GM21526 (cell line): ENCODE data around the gene LGR6.
"Not testable (repeated sequence)": the region's sequence is repeated elsewhere in the genome, so short reads cannot be mapped to it uniquely, and the experiment has no call there.

ENCODE experiments used
- ATAC-seq: cut with Tn5 transposase; IDR thresholded peaks from one replicate; pipeline ENCODE4 v1.9.1; 2021; ENCODE audit warnings: moderate library complexity; ENCODE audit not compliant: unreplicated experiment, low FRiP score

LGR6 gene

GRCh38 chr1:202315576-202316168, 122.1 kb downstream of the LGR6 start:
- ATAC-seq = no peak

DNA sequence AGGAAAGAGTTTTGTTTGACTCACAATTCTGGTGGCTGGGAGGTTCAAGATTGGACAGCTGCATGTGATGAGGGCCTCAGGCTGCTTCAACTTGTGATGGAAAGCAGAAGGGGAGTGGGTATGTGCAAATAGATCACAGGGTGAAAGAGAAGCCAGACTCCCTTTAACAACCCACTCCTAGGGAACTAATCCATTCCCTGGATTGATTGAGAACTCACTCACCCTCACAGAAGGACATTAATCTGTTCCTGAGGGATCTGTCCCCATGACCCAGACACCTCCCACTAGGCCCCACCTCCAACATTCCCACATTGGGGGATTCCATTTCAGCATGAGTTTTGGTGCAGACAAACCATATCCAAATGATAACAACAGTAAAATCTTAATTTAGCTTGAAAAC, 122.6 kb downstream of the LGR6 start:
- ATAC-seq = no peak

DNA sequence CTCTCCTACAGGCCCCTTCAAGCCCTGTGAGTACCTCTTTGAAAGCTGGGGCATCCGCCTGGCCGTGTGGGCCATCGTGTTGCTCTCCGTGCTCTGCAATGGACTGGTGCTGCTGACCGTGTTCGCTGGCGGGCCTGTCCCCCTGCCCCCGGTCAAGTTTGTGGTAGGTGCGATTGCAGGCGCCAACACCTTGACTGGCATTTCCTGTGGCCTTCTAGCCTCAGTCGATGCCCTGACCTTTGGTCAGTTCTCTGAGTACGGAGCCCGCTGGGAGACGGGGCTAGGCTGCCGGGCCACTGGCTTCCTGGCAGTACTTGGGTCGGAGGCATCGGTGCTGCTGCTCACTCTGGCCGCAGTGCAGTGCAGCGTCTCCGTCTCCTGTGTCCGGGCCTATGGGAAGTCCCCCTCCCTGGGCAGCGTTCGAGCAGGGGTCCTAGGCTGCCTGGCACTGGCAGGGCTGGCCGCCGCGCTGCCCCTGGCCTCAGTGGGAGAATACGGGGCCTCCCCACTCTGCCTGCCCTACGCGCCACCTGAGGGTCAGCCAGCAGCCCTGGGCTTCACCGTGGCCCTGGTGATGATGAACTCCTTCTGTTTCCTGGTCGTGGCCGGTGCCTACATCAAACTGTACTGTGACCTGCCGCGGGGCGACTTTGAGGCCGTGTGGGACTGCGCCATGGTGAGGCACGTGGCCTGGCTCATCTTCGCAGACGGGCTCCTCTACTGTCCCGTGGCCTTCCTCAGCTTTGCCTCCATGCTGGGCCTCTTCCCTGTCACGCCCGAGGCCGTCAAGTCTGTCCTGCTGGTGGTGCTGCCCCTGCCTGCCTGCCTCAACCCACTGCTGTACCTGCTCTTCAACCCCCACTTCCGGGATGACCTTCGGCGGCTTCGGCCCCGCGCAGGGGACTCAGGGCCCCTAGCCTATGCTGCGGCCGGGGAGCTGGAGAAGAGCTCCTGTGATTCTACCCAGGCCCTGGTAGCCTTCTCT, 124.6 kb downstream of the LGR6 start:
- no peak for ATAC-seq

GRCh38 chr1:202319381-202320080, 125.9 kb downstream of the LGR6 start:
- no peak for ATAC-seq

- ATAC-seq = no peak
Observed at GRCh38 chr1:202320081-202320405, 126.4 kb downstream of the LGR6 start.

- no peak for ATAC-seq
Observed at GRCh38 chr1:202323731-202324130, 130.1 kb downstream of the LGR6 start.

DNA sequence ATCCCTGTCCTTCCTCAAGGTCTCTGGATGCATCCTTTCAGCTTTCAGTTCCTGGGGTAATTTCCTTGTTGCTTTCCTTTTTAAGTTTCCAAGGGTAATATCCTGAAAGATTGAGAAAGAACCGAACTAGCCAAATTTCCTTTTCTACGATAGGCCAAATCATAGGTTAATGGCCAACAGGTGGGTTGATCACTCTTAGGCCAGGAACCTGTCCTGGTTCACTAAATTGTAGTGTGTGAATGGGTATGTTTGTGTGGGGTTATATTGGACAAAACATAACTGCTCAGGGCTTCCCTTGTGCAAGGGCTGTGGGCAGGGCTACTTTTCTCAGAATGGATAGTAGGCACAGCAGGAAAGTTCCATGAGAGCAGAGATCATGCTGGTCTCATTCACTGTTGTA, 131.0 kb downstream of the LGR6 start:
- no peak for ATAC-seq

- no peak for ATAC-seq
Observed at GRCh38 chr1:202329891-202330290, 136.3 kb downstream of the LGR6 start.

GRCh38 chr1:202333861-202334260, 140.3 kb downstream of the LGR6 start:
- ATAC-seq = no peak

GRCh38 chr1:202343652-202344349, 150.2 kb downstream of the LGR6 start:
- no peak for ATAC-seq

- no peak for ATAC-seq
Observed at GRCh38 chr1:202348005-202348508, 154.5 kb downstream of the LGR6 start.

GRCh38 chr1:202348509-202349205, 155.1 kb downstream of the LGR6 start, which contains the start of gene PPP1R12B:
Gene PPP1R12B (plus strand): TSS chr1:202348699. CDS start chr1:202348852, 153 bp downstream.
- peak; percentile 95 for ATAC-seq

GRCh38 chr1:202349206-202349928, 155.8 kb downstream of the LGR6 start:
- ATAC-seq = peak; percentile 3

DNA sequence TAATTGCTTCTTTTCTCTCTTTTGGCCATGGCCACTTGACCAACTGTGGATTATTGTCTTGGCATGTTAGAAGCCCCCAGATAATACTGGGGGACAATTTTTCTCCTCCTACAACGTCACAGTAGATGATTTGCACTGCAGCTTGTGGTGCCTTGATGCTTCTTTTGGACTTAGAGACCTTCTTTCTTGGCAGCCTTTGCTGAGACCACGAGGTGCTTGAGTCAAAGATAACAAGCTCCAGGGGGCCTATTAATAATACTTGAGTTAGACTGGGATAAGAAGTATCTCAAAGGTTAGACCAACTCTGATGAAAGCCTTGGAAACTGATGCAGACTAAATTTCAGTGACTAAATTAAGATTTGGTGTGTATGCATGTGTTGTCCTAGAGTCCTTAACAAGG, 158.1 kb downstream of the LGR6 start:
- no peak for ATAC-seq

DNA sequence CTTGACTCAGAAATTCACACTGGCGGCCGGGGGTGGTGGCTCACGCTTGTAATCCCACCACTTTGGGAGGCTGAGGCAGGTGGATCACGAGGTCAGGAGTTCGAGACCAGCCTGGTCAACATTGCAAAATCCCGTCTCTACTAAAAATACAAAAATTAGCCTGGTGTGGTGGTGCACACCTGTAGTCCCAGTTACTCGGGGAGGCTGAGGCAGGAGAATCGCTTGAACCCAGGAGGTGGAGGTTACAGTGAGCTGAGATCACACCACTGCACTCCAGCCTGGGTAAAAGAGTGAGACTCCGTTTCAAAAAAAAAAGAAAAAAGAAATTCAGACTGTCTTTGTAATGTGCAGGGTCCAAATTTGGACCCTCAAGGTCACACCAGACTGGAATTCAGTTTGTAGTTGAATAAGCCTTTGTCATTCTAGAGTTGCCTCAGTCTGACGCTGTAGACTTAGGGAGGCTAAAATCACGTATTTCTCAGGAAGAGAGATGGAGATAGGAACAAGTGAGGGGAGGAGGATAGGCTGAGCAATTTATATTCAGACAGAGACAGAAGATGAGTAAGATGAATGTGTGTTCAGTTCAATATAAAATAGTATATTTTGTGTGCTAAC, 159.1 kb downstream of the LGR6 start:
- not testable (repeated sequence) for ATAC-seq

GRCh38 chr1:202355944-202356553, 162.4 kb downstream of the LGR6 start:
- no peak for ATAC-seq

- ATAC-seq = no peak
Observed at GRCh38 chr1:202357506-202357905, 163.9 kb downstream of the LGR6 start.

DNA sequence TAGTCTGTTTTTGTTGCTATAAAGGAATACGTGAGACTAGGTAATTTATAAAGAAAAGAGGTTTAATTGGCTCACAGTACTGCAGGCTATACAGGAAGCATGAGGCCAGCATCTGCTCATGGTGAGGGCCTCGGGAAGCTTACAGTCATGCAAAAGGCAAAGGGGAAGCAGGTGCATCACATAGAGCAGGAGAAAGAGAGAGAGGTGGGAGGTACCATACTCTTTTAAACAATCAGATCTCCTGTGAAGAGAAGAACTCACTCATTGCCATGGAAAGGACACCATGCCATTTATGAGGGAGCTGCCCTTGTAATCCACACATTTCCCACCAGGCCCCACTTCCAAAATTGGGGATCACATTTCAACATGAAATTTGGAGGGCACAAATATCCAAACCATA, 167.6 kb downstream of the LGR6 start:
- ATAC-seq = no peak
